Left kidney (tissue), 1 donor: ENCODE data around the gene ANKRD16. TPM values are rescaled to one million over a fixed set of nuclear protein-coding genes. Genes with fewer than 3 reads are reported as not detected.

Source experiments
- polyA plus RNA-seq: library from polyadenylated mRNA; unstranded; fragments of 120-200 nt; gene quantifications from one replicate; pipeline ENCODE4 v1.2.1, GENCODE V29; 2013; ENCODE audit not compliant: insufficient read length

Gene ANKRD16
- polyA plus RNA-seq, 1 donor = 12.0 TPM

Other genes with a start within 250 kb of the ANKRD16 start
- 23.1 TPM for gene ASB13, start 223.3 kb downstream of the ANKRD16 start, polyA plus RNA-seq
- gene TASOR2, start 205.1 kb downstream of the ANKRD16 start, polyA plus RNA-seq = 48.7 TPM
- 336 TPM for gene GDI2, start 76.5 kb downstream of the ANKRD16 start, polyA plus RNA-seq
- gene FBH1, start 350 bp upstream of the ANKRD16 start, polyA plus RNA-seq = 87.3 TPM
- 1.8 TPM for gene IL15RA, start 87.7 kb upstream of the ANKRD16 start, polyA plus RNA-seq
- gene IL2RA, start 172.5 kb upstream of the ANKRD16 start, polyA plus RNA-seq = 0.05 TPM
- 226 TPM for gene RBM17, start 199.1 kb upstream of the ANKRD16 start, polyA plus RNA-seq